Stimulated activated CD4-positive, alpha-beta T cell treated with anti-CD3 and anti-CD28 coated beads, Interleukin-1b, Interleukin-23, amount 100 ng/mL, for 4 hours (primary cell): ENCODE results near the gene PLXNA2.

Experiments used
- DNase-seq, 2 donors: peaks; one replicate each; pipeline ENCODE4 v3.0.0-alpha.2; 2020; ENCODE audit warnings: low read depth in 2 of 2

Gene PLXNA2

DNA sequence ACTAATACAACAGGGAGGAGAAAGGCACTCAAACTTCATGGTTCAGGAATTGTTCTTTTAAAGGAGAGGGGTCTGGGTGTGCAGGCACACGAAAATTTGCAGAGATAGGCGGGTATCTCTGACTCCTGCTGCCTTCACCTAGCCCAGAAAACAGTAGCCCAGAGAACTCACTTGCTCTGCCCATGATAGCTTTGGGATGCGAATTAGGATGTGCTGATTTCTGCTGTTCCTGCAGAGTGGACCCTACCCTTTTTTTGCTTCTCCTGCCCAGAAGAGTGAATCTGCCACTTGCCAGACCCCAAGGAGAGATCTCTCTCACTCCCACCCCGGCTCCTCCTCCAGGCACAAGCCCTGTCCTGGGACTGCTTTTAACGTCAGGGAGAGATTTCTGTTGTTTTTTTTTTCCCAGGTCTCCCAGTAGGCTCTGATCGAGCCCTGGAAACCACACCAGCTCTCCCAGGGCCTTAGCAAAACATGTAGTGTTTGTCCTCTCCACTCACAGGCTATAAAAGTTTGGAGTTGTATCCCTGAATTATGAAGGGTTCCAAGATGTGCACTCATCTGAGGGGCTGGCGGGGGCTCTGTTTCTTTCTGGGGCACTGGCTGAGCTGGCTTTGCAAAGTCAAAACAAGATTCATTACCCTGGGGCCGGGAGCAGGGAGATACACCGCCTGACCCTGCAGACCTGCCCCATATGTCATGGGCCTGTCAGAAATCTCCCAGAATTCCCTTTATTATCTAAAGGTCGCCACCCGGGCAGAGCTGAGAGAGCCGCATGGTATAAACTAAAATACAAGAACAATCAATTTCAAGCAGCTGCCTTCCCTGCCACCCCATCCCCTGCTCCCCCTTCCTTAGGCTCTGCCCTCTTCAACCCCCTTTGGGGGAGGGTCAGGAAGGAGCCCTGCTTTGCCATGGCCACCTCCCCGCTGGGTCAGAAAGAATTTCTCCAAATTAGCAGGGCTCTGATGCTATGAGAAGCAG lies 17.9 kb downstream of the PLXNA2 start:
- no peak for DNase-seq

- DNase-seq: no peak
Observed at GRCh38 chr1:208224192-208224713, 19.9 kb downstream of the PLXNA2 start.

DNA sequence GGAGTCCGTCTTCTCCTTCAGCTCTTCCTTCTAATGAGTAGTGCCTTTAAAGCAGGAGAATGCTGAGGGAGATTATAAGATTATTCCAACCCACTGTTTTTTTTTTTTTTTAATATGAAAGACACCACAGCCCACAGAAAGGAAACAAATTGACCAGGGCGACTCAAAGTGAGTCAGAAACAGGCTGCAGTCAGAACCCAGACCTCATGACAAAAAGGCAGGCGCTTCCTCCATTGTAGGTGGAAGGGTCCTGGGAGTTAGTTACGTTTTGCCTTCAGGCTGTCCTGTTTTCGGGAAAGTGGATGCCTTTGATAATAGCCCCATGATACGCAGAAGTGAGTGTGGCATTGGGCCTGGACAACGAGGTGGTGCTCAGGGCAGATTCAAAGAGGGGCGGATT lies 21.0 kb downstream of the PLXNA2 start:
- no peak for DNase-seq

DNA sequence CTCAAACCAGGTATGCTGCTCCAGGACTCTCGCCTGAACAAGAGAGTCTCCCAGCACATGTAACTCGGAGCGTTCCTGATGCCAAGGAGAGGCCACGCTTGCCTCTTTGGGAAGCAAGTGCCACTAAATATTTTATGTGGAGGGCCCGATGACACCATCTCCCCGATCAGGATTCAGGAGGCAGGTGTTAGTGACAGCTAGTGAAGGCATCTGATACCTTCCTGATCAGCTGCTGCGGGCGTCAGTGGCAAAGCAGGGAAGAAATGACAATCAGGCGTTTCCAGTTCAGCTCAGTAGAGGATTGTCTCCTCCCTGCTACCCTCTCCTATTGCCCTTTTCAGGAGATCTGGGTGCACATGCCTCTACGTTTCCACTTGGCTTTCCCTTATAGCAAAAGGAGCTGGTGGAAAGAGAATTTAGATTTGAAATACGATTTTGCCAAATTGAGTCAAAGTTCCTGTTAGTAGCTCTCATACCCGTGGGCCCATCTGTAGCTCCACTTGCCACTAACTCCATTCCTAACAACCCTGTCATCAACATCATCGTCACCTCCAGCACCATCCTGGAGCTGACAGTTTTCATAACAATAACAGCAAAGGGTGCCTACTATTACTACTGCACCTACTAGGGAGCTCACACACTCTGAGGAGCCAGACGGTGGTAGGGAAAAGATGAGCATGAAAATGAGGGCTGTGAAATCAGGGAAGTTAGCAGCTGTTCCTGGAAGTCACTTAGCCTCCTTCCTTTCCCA lies 21.6 kb downstream of the PLXNA2 start:
- no peak for DNase-seq

GRCh38 chr1:208221291-208221622 lies 22.9 kb downstream of the PLXNA2 start:
- no peak for DNase-seq

DNA sequence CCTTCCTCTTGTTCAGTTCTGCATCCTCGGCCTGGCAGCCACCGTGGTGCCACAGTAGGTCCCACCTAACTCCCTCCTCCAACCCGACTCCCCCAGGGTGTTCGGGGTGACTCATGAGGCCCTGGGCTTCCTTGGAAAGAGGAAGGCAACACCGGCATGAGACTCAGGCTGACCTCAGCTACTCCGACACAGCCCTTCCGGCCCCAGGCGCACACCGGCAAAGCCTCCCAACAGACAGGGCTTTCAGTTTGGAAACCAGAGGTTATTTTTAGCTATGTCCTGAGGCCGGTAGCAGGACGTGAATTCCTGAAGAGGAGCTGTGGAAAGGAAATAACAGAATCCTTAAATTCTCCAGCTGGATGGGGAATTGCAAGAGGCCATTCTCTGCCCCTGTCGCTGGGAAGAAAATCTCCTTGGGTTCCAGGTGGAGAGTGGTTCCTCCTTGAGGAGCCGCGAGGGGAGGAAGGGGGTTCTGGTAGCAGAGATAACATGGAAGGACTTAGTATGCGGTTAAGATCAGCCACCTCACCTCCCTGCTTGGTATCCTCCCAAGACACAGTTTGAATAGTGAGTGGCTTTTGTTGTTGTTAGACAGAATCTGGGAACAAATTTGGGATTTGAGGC lies 24.4 kb downstream of the PLXNA2 start:
- no peak for DNase-seq

GRCh38 chr1:208219098-208219658 lies 25.0 kb downstream of the PLXNA2 start:
- no peak for DNase-seq

- DNase-seq: no peak
Observed at GRCh38 chr1:208218237-208219097, 25.7 kb downstream of the PLXNA2 start.

GRCh38 chr1:208217781-208218180 lies 26.4 kb downstream of the PLXNA2 start:
- DNase-seq: no peak

DNA sequence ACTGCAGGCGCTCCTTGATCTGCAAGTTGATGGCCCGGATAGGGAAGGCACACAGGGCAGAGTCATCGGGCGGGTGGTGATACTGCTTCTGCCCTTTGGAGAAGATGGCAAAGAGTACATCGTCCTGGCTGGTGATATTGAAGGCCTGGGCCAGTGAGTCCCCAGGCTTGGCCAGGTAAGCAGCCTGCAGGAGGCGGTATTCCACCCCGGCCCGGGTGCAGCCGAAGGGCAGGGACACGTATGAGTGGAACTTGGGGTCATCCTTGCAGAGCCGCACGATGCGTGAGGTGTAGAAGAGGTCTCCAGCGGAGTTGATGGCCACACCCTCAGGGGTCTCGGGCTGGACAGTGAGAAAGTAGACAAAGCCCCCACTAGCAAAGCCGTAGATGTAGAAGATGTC lies 27.4 kb downstream of the PLXNA2 start:
- DNase-seq: no peak

DNA sequence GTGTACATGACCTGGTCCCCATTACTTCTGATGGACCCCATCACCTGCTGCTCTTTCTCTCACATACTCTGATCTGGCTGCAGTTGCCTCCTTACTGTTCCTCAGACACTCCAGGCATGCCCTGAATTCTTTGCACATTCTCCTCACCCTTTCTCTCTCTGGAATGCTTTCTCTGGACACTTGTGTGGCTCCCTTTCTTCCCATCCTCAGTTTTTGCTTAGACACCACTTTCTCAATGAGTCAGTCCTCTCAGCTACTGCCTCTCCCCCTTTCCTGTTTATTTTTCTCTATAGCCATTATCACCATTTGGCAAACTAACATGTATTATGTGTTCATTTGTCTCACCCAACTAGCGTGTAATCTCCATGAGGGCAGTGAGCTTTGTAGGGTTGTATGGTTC lies 28.1 kb downstream of the PLXNA2 start:
- DNase-seq: no peak

DNA sequence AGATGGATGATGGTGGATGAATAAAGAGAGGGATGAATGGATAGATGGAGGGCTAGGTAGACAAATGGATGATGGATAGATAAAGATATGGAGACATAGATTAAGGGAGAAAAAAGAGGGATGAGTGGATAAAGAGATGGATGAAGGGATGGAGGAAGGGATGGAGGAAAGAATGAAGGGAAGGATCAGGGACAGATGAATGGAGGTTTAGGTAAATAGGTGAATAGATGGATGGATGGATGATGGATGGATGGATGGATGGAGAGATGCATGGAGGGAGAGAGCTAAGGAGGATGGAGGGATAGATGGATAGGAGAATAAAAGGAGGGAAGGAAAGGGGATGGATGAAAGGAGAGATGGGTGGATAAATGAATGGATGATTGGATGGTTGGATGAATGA lies 28.8 kb downstream of the PLXNA2 start:
- DNase-seq: no peak

GRCh38 chr1:208213786-208214185 lies 30.4 kb downstream of the PLXNA2 start:
- DNase-seq: no peak

DNA sequence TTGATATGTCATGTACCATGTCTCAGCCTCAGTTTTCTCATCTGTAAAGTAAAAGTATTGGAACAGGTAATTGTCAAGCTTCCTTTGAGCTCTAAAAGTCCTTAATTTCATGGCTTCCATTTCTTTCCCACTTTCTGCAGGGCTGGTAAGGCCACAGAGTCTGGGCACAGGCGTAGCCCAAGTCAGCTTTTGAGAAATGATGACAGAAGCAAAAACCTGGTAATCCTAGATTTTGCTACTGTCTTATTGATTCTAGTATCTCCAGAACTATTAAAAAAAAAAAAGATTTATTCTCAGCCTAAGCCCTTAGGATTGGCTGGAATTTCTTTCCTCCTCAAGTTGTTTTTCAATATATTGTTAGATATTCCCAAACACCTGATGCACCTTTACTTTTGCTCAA lies 31.3 kb downstream of the PLXNA2 start:
- DNase-seq: no peak

DNA sequence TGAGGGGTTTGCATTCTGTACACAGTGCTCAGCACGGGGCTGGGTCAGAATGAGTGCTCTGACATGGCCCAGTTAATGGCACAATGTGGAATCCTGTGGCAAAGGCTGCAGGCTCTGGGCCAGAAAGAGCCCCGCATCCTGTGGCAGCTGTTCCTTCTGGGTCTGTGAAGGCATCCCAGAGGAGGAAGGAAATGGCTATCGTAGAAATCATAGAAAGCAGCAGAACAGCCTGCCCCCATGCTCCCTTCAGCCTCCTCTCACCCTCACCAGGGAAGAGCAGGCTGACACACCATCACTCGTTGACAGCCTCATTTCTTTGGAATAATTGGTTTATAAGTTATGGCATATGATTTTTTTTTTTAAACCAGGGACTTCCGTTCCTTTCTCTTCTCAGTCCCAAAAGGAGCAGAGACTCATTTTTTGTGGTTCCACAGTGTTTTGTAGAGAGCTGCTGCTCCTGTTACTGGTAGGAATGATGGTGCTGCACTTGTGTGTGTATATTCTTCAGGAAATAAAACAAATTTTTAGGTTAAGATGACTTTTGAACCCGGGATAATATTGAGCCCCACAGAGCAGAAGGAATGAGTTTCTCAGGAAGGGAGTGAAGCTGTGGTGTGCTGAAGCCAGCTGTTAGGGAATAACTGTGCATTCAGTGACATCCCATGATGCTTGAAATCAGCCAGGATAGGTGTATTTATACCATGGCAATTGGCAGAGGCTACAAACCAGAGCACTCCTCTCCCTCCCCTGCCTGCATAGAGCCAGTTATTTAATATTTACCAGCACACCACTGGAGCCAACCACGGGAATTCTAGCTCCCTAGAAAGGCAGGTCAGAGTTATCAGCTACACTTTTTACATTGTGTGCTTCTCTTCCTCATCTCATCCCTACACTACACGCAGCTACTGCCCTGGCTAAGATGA lies 32.0 kb downstream of the PLXNA2 start:
- DNase-seq: no peak

DNA sequence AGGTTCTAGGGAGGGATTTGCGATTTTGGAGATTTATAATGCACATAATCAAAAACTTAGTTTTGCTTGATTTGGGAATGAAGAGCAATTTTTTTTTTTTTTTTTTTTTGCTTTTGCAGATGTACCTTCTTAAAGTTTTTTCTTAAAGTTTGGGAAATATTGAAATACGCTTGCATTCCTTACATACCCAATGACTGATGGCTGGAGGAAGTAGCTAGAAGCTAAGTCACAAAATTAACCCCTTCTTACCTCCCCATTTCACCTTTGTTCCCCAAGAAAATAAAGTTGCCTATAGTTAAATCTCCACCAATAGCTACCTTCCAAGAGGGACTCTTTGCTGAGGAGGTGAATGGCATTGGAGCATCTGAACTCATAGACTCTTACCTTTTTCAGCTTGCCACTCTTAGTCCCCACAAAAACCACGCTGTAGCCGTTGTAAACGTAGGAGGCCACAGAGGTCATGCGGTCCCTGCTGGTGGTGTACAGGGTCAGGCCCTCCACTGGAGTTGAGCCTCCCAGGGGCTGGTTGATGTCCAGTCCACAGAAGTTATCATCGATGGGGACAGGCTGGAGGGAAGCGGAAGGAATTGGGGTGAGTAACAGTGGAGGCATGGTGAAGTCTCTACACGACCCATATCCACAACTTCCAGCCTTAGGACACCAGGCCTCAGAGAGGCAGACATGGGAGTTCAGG lies 34.1 kb downstream of the PLXNA2 start:
- DNase-seq: no peak

DNA sequence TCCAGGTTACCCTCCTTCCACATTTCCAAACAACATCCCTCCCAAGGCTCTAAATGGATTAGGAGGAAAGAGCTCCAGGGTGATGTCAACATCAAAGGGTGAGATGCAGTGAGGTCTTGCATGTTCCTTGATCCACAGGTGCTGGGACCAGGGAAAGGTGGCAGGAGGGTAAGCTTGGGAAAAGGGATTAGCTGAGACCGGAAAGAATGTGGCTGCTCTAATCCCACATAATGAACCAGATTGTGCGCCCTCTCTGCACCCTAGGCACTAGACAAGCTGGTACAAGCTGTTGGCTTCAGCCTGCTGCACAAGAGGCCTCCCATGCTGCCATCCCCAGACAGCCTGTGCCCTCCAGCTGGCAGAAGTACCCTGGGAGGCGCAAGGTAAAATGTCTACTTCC lies 34.9 kb downstream of the PLXNA2 start:
- no peak for DNase-seq

DNA sequence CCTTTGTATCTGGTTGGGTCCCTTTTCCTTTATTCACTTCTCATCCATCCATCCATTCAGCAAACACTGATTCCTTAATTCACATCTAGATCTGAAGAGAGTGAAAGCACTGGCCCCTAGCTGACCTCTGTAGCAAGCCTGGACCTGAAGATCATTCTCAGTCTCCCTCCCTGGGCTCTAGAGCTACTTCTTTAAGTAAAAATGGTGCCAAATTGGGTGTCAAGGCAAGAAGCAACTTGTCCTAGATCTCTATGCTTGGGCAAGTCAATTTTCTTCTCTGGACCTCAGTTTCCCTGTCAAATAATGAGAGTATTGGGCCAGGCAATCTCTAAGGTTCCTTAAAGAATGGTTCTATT lies 36.1 kb downstream of the PLXNA2 start:
- no peak for DNase-seq

- no peak for DNase-seq
Observed at GRCh38 chr1:208207388-208208131, 36.6 kb downstream of the PLXNA2 start.
